GM06990 (cell line): ENCODE data around the gene PERCC1.

Source experiments
- DNase-seq: peaks from one replicate; pipeline ENCODE4 v3.0.0-alpha.2; 2011; ENCODE audit not compliant: insufficient read length; ENCODE audit errors: extremely low read depth
- H3K27me3 ChIP-seq: replicated peaks from 2 replicates; pipeline ENCODE4 v1.6.0; 2011; ENCODE audit warnings: low read length; ENCODE audit not compliant: control insufficient read depth, insufficient read depth
- H3K36me3 ChIP-seq: 2 replicates; pipeline ENCODE4 v1.5.1; 2011; ENCODE audit warnings: low read length; ENCODE audit not compliant: control insufficient read depth, insufficient read depth
- H3K4me3 ChIP-seq: replicated peaks from 2 replicates; pipeline ENCODE4 v1.5.1; 2011; ENCODE audit warnings: low read depth, mild to moderate bottlenecking, control low read depth, low read length
- CTCF ChIP-seq: IDR thresholded peaks from 2 replicates; pipeline ENCODE4 v1.5.1; 2011; ENCODE audit warnings: low read length, control low read depth, mild to moderate bottlenecking, inconsistent platforms; ENCODE audit not compliant: insufficient read depth, poor library complexity, severe bottlenecking

The PERCC1 gene

DNA sequence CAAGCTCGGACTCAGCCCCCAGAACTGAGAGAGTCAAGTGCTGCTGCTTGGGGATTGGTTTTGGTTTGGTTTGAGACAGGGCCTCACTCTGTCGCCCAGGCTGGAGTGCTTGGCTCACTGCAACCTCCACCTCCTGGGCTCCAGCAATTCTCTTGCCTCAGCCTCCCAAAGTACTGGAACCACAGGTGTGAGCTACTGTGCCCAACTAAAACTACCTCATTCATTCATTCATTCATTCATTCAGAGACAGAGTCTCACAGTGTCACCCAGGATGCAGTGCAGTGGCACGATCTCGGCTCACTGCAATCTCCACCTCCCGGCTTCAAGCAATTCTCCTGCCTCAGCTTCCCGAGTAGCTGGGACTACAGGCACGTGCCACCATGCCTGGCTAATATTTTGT, 41.1 kb upstream of the PERCC1 start:
- no peak for DNase-seq
- H3K4me3 ChIP-seq, result no peak overlapping the region
- no peaks in the 10 kb centered on the region for H3K27me3 ChIP-seq
- no peak for TF ChIP-seq CTCF
- peaks cover 15% of the 10 kb centered on the region for H3K36me3 ChIP-seq

- H3K4me3 ChIP-seq, result no peak overlapping the region
- peaks cover 15% of the 10 kb centered on the region for H3K36me3 ChIP-seq
- no peak for DNase-seq
- no peaks in the 10 kb centered on the region for H3K27me3 ChIP-seq
- TF ChIP-seq CTCF, result no peak
Measured at GRCh38 chr16:1390239-1390779, 40.6 kb upstream of the PERCC1 start.

- DNase-seq, result no peak
- TF ChIP-seq CTCF, result no peak
- Histone ChIP-seq H3K27me3 (no peaks in the 10 kb centered on the region), H3K4me3 (no peak overlapping the region), H3K36me3 (peaks cover 13% of the 10 kb centered on the region)
Measured at GRCh38 chr16:1392826-1393225, 38.1 kb upstream of the PERCC1 start.

DNA sequence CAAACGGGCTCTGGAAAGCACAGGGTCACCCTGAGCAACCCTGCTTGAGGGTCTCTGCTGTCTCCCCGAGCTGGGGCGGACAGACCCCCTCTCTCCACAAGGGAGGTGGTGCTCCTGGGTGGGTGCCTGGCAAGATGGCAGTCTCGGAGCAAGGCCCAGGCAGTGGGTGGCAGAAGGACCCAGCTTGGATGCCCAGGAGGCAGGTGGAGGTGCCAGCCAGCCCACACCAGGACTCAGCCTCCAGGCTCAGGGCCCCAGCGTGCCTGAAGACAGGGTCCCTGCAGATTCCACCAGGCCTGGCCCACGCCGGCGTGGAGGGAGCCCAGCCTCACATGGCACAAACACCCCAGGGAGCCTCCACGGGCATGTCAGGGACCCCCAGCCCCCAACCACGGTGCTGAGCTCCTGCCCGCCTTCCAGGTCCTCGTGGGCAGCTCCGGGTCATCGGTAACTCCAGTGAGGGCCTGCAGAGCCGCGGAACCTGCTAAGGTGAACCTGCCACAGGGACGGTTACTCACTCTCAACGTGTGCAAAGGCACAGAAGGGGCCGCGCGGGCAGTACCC, 37.2 kb upstream of the PERCC1 start:
- Histone ChIP-seq H3K27me3 (no peaks in the 10 kb centered on the region), H3K4me3 (no peak overlapping the region), H3K36me3 (peaks cover 13% of the 10 kb centered on the region)
- no peak for DNase-seq
- no peak for TF ChIP-seq CTCF

DNA sequence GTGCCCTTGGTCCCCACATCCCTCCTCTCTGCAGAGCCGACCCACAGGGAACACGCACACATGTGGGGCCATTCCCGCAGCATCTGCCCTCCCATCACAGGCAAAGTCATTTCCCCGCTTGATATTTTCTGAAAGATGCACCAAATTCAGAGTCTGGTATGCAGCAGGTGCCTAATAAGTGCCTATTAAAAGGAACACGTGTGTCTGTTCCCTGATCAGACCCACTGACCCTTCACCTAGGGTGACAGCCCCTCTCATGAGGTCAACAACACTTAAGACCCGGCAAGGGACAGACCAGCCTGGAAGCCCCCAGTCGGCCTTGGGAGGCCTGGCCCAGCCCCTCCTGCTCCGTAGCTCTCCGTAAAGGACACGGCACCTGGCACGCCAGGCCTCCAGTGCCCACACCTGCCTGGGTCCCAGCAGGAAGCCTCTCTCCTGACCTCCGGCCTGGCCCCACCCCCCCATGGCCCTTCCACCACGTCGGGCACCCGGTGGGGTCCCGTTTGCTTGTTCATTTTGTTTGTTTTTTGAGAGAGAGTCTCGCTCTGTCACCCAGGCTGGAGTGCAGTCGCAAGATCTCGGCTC, 36.4 kb upstream of the PERCC1 start:
- Histone ChIP-seq H3K36me3 (peaks cover 14% of the 10 kb centered on the region), H3K27me3 (no peaks in the 10 kb centered on the region), H3K4me3 (no peak overlapping the region)
- no peak for TF ChIP-seq CTCF
- no peak for DNase-seq

DNA sequence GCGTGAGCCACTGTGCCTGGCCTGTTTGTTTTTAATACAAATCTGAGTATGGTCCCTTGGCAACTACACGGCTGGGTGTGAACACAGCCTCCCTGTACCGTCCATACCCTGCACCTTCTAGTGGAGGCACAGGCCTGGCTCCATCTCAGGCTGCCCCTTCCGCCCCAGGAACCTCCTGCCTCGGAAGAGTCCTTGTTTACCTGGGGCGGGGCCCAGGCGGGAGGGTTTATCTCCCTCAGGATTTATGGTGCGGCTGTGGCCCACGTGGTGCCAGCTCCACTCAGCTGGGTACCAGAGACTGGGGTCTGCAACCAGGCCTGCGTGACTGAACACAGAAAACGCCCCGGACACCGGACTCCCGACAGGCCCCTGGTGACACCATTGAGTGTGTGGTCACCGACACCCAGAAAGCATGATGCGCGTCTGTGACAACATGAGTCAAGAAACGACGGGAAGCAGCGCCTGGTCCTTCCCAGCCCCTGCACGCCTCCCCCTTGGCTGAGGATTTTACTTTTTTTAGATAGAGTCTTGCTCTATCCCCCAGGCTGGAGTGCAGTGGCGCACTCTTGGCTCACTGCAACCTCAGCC, 35.3 kb upstream of the PERCC1 start:
- no peak for DNase-seq
- Histone ChIP-seq H3K27me3 (no peaks in the 10 kb centered on the region), H3K4me3 (no peak overlapping the region), H3K36me3 (peaks cover 13% of the 10 kb centered on the region)
- TF ChIP-seq CTCF, result no peak
